Bronchial epithelial cell (primary cell): ENCODE results near the gene FST. TPM values are rescaled to one million over a fixed set of nuclear protein-coding genes. Genes with fewer than 3 reads are reported as not detected.

Source experiments
- DNase-seq: peaks from one replicate; pipeline ENCODE4 v3.0.0-alpha.2; 2010; ENCODE audit warnings: low read depth
- FAIRE-seq: peaks from 2 replicates; lab custom pipeline; 2011; peaks lifted over from hg19 to GRCh38; lab: Jason Lieb, UNC
- H3K27me3 ChIP-seq: 2 replicates; pipeline ENCODE4 v1.5.1; 2011; ENCODE audit warnings: low read length; ENCODE audit not compliant: control insufficient read depth, insufficient read depth
- H3K36me3 ChIP-seq: 2 replicates; pipeline ENCODE4 v1.5.1; 2011; ENCODE audit warnings: low read length; ENCODE audit not compliant: control insufficient read depth, insufficient read depth
- H3K4me3 ChIP-seq: 2 replicates; pipeline ENCODE4 v1.5.1; 2011; ENCODE audit warnings: mild to moderate bottlenecking, low read depth, low read length, control low read depth
- CTCF ChIP-seq: IDR thresholded peaks from 2 replicates; pipeline ENCODE4 v1.5.1; 2011; ENCODE audit warnings: mild to moderate bottlenecking, moderate library complexity, low read length, control low read depth, inconsistent platforms; ENCODE audit not compliant: insufficient read depth, severe bottlenecking
- total RNA-seq: library from RNA; depleted of rRNA; stranded (reverse); fragments of >200 nt; gene quantifications from 2 replicates; pipeline ENCODE4 v1.2.1, GENCODE V29; 2014

Gene FST
- total RNA-seq, 1 donor from 2014 or later: 85.0 TPM

DNA sequence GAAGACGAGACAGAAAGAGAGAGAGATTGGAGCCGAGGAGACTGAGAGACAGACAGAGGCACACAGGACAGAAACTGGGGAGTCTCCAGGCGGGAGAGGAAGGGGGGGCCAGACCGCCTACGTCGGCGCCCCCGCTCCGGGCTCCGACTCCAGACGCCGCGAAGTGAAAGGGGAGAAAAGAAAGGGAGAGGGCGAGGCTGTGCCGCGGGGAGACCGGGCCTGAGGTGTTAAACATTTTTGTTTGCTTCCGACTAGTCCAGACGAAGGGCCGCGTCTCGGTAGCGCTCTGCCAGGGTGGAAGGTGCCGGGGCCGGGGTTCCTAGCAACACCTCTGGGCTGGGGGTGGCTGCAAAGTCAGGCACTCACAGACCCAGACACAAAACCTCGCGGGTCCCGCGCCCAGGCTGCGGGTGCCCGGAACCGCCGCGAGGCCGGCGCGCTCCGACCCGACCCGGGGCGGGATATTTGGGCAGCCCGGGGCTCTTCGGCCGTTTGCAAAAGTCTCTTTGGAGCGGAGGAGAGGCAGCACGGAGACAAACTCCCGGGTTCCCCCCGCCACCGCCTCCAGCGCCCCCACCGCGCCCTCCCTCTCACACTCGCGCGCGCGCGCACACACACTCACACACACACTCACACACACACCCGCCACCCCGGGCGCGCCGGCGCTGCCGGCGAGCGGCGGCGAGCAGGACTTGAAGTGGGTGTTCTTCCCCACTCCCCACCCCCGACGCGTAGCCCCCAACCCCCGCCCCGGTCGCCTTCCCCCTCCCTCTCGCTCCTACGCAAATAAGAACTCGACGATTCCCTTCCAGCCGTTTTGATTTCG is 626 bp upstream of the FST start:
- no peak for TF ChIP-seq CTCF
- no peak for DNase-seq
- no peak for FAIRE-seq
- Histone ChIP-seq H3K4me3 (peak overlapping the region; percentile 55), H3K36me3 (no peaks in the 10 kb centered on the region), H3K27me3 (no peaks in the 10 kb centered on the region)

DNA sequence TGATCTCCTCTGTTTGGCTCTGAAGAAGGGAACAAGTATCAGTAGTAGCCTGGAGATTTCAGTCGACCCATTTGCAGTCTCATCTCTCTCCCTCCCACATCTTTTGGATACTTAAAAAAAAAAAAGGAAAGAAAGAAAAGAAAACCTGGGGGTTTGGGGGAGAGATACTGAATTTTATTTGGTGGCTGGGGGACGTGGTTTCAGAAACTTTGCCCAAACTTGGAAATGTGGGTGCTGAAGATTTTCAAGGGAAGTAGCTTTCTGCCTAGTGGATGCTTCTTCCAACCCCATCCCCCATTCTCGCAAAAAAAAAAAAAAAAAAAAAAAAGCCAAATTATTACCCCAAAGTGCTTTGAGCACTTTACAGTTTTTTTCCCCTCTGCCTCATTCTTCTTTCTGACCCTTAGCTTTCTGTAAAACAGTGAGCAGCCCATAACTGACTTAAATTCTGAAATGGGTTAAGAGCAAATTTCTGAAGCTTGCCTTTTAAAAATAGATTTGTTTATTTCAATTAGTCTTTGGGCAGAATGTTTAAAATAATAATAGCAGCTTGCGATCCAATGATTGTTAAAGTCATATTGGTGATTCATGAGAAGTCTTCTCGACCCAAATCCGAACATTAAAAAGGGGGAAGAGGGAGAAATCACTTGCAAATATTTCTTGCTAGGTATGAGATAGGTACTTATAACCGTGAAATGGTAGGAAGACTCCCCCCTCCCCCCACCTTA is 894 bp downstream of the FST start:
- H3K4me3 ChIP-seq: peak overlapping the region; percentile 55
- H3K36me3 ChIP-seq: peaks cover 3% of the 10 kb centered on the region
- DNase-seq (no peak), FAIRE-seq (no peak)
- no peak for TF ChIP-seq CTCF
- no peaks in the 10 kb centered on the region for H3K27me3 ChIP-seq

GRCh38 chr5:53481887-53482716 is 1.7 kb downstream of the FST start:
- peak; percentile 65 for DNase-seq
- H3K36me3 ChIP-seq: peaks cover 3% of the 10 kb centered on the region
- peak; percentile 32 for TF ChIP-seq CTCF
- no peaks in the 10 kb centered on the region for H3K27me3 ChIP-seq
- peak overlapping the region; percentile 55 for H3K4me3 ChIP-seq
- FAIRE-seq: no peak

DNA sequence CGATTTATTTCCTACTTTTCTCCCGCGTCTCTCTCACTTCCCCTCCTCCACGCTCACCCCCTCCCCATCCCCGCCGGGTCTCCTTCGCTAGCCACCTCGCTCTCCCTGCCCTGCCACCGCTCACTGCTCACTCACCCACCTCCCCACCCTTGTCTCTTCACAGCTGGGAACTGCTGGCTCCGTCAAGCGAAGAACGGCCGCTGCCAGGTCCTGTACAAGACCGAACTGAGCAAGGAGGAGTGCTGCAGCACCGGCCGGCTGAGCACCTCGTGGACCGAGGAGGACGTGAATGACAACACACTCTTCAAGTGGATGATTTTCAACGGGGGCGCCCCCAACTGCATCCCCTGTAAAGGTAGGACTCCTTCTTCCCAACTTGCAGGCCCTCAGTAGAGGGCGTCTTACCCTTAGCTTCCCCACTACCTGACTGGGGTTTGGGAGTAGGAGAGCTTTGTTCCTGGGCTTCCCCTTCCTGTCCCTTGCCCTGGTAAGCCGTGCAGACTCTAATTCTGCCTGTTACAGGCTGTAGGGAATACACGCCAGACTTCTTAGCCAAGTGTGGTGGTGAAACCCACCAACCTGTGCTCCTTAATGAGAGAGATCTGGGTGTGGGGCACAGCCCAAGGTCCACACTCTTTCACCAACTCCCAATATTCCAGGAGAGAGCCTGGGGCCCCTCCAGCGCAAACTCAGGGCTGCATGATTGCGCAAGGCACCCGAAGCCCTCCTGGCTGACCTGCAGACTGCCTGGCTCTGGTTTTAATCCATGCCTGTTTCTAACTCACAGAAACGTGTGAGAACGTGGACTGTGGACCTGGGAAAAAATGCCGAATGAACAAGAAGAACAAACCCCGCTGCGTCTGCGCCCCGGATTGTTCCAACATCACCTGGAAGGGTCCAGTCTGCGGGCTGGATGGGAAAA is 2.5 kb downstream of the FST start:
- DNase-seq (no peak), FAIRE-seq (no peak)
- Histone ChIP-seq H3K27me3 (no peaks in the 10 kb centered on the region), H3K36me3 (peaks cover 3% of the 10 kb centered on the region), H3K4me3 (peak overlapping the region; percentile 55)
- peak; percentile 65 for TF ChIP-seq CTCF

DNA sequence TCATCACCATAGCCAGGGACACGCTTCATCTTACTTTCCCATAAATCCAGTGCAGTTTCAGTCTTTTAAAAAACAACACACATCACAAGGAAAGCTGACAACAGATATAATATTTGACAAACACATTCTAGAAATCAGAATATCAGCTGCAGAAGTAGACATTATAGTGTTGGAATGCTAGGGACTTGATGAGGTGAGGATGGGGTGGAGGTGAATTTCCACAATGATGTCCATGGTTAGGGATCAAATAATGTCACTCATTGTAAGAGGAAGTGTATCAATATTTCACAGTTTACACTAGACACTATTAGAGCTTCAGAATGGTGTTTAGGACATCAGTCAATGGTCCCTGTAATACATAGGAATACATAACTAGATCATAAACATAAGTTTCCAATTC is 7.0 kb downstream of the FST start:
- no peaks in the 10 kb centered on the region for H3K27me3 ChIP-seq
- peaks cover 3% of the 10 kb centered on the region for H3K36me3 ChIP-seq
- TF ChIP-seq CTCF: no peak
- H3K4me3 ChIP-seq: no peak overlapping the region
- FAIRE-seq: no peak
- no peak for DNase-seq
